Stimulated activated CD4-positive, alpha-beta T cell treated with anti-CD3 and anti-CD28 coated beads, TNF-alpha, amount 100 ng/mL, for 24 hours (primary cell): Measurements from ENCODE around the gene FIGNL1.

ENCODE experiments used
- DNase-seq, 3 experiments: peaks; one replicate each; pipeline ENCODE4 v3.0.0-alpha.2; 2020; ENCODE audit warnings: low read depth in 3 of 3

FIGNL1 gene

GRCh38 chr7:50397320-50397970, 52.7 kb downstream of the FIGNL1 start:
- DNase-seq = peak in 1 of 3 experiments; percentile 37

- no peak for DNase-seq
Measured at GRCh38 chr7:50396856-50397255, 53.3 kb downstream of the FIGNL1 start.

GRCh38 chr7:50394315-50394714, 55.8 kb downstream of the FIGNL1 start:
- DNase-seq = no peak
